Measurements from ENCODE around the gene OR6K2. TPM values are rescaled to one million over a fixed set of nuclear protein-coding genes. Genes with fewer than 3 reads are reported as not detected.
"Not testable (repeated sequence)": the region's sequence is repeated elsewhere in the genome, so short reads cannot be mapped to it uniquely, and the experiment has no call there.

The OR6K2 gene
- total and polyA plus RNA-seq, 10 of the 15 experiments (the other 5 are each of a cell fraction or from before 2014, with no cell fraction given) = not detected

DNA sequence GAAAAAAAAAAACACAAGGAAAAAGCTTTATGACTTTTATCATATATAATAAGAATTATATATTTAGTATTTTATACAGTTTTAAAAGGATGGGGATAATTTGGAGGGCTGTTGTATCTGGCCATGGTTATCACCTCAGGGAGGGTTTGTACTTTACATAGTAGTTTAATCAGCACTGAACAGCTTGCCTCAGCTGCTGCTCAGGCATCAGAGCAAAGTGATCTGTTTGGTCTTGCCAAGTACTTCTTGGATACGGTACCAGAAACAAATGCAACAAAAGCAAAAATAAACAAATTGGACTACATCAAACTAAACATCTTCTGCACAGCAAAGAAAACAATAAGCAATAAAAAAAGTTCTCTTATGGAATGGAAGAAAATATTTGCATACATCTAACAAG lies 11.3 kb downstream of the OR6K2 start (continued):
- TF ChIP-seq, protein P1, sequence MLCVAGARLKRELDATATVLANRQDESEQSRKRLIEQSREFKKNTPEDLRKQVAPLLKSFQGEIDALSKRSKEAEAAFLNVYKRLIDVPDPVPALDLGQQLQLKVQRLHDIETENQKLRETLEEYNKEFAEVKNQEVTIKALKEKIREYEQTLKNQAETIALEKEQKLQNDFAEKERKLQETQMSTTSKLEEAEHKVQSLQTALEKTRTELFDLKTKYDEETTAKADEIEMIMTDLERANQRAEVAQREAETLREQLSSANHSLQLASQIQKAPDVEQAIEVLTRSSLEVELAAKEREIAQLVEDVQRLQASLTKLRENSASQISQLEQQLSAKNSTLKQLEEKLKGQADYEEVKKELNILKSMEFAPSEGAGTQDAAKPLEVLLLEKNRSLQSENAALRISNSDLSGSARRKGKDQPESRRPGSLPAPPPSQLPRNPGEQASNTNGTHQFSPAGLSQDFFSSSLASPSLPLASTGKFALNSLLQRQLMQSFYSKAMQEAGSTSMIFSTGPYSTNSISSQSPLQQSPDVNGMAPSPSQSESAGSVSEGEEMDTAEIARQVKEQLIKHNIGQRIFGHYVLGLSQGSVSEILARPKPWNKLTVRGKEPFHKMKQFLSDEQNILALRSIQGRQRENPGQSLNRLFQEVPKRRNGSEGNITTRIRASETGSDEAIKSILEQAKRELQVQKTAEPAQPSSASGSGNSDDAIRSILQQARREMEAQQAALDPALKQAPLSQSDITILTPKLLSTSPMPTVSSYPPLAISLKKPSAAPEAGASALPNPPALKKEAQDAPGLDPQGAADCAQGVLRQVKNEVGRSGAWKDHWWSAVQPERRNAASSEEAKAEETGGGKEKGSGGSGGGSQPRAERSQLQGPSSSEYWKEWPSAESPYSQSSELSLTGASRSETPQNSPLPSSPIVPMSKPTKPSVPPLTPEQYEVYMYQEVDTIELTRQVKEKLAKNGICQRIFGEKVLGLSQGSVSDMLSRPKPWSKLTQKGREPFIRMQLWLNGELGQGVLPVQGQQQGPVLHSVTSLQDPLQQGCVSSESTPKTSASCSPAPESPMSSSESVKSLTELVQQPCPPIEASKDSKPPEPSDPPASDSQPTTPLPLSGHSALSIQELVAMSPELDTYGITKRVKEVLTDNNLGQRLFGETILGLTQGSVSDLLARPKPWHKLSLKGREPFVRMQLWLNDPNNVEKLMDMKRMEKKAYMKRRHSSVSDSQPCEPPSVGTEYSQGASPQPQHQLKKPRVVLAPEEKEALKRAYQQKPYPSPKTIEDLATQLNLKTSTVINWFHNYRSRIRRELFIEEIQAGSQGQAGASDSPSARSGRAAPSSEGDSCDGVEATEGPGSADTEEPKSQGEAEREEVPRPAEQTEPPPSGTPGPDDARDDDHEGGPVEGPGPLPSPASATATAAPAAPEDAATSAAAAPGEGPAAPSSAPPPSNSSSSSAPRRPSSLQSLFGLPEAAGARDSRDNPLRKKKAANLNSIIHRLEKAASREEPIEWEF (IDR thresholded peaks at IDR 0.05; ENCODE audit: insufficient replicate concordance, low read depth, low read length) = no peak
- no peak for TF ChIP-seq ZNF24 (IDR thresholded peaks at IDR 0.05)
- no peak for TF ChIP-seq CBX5 (IDR thresholded peaks at IDR 0.05; ENCODE audit: low read depth)
- no peak for TF ChIP-seq STAT1 (conservative IDR thresholded peaks at IDR 0.05)
- TF ChIP-seq BCL11A (IDR thresholded peaks at IDR 0.05; ENCODE audit: low read depth, low read length) = no peak
- no peak for TF ChIP-seq BRCA1 (IDR thresholded peaks at IDR 0.05; ENCODE audit: low read depth, low read length)
- TF ChIP-seq TCF12 (IDR thresholded peaks at IDR 0.05; ENCODE audit: low read depth, low read length) = no peak
- TF ChIP-seq EP300 (IDR thresholded peaks at IDR 0.05; ENCODE audit: borderline replicate concordance in 1 of 2, control insufficient read depth in 1 of 2, low read depth in 2 of 2, low read length in 2 of 2) = no peak
- TF ChIP-seq SUZ12 (IDR thresholded peaks at IDR 0.05; ENCODE audit: unreplicated experiment) = no peak
- no peak for TF ChIP-seq E2F4 (IDR thresholded peaks at IDR 0.05; ENCODE audit: low read depth, low read length)
- no peak for TF ChIP-seq ZNF592 (IDR thresholded peaks at IDR 0.05)
- TF ChIP-seq POLR2AphosphoS2 (IDR thresholded peaks at IDR 0.05; ENCODE audit: low read depth, low read length) = no peak

DNA sequence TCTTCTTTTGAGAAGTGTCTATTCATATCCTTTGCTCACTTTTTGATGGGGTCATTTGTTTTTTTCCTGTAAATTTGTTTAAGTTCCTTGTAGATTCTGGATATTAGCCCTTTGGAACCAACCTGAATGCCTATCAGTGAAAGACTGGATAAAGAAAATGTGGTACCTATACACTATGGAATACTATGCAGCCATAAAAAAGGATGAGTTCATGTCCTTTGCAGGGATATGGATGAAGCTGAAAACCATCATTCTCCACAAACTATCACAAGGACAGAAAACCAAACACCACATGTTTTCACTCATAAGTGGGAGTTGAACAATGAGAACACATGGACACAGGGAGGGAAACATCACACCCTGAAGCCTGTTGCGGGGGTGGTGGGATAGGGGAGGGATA lies 12.1 kb downstream of the OR6K2 start:
- H3K9me3 ChIP-seq (replicated peaks; ENCODE audit: control insufficient read depth, insufficient read depth, low read length); DNase-seq (ENCODE audit: low read depth, low spot score); H4K20me1 ChIP-seq (ENCODE audit: control insufficient read depth, insufficient read depth); H3K9ac ChIP-seq (ENCODE audit: control insufficient read depth, insufficient read depth, low read length); CTCF ChIA-PET; intact Hi-C loops (cut with micrococcal nuclease; ENCODE audit: unreplicated experiment); ATAC-seq; H3K36me3 ChIP-seq (ENCODE audit: control insufficient read depth in 2 of 2, insufficient read depth in 2 of 2, low read length in 1 of 2); H3K27me3 ChIP-seq (replicated peaks in 1 of 2; ENCODE audit: control insufficient read depth in 2 of 2, insufficient read depth in 2 of 2, low read length in 1 of 2); FAIRE-seq; H2AFZ ChIP-seq (ENCODE audit: control insufficient read depth, low read depth, low read length); H3K4me3 ChIP-seq; H3K4me2 ChIP-seq (ENCODE audit: control insufficient read depth, insufficient read depth); in situ Hi-C loops (cut with MboI); SMC1A ChIA-PET (ENCODE audit: uncharacterized antibody, unreplicated experiment); H3K79me2 ChIP-seq (ENCODE audit: control insufficient read depth, insufficient read depth, low read length); BruUV-seq (replicated peaks); RAD21 ChIA-PET (ENCODE audit: unreplicated experiment); H3K4me1 ChIP-seq (ENCODE audit: control insufficient read depth, insufficient read depth, low read length); POLR2A ChIA-PET; H3K27ac ChIP-seq (ENCODE audit: control insufficient read depth, insufficient read depth): not testable (repeated sequence)
- 0% methylated on average over 1 of the region's 1 CpG for WGBS (ENCODE audit: insufficient coverage, insufficient replicate concordance, low lambda C conversion rate, missing lambda C conversion rate)
